ENCODE measurements around the gene GGT7. TPM values are rescaled to one million over a fixed set of nuclear protein-coding genes. Genes with fewer than 3 reads are reported as not detected.
"Not testable (repeated sequence)": the region's sequence is repeated elsewhere in the genome, so short reads cannot be mapped to it uniquely, and the experiment has no call there.

The GGT7 gene
- polyA plus RNA-seq, 4 donors = 18.2 to 36.5 (median 21.8) TPM

DNA sequence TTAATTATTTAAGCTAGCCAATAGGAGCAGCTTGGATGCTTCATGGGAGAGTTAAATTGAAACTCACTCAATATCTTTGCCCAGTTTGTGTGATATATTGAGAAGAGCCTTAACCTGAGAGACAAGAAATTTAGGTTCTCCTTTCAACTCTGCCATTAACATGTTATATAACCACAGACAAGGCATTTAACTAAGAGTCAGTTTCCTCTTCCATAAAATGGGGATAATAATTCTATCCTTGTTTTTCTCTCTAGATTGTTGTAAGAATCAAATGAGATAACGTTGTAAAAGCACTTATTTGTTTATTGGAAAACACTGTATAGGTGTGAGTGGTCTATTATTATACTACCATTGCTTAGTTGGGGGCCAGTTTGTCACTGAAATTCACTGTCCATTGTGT, 11.6 kb upstream of the GGT7 start:
- DNase-seq (ENCODE audit: low read depth in 4 of 4, low spot score in 3 of 4) = no peak

GRCh38 chr20:34883809-34884208, 11.2 kb upstream of the GGT7 start:
- DNase-seq (ENCODE audit: low read depth in 4 of 4, low spot score in 3 of 4) = no peak

DNA sequence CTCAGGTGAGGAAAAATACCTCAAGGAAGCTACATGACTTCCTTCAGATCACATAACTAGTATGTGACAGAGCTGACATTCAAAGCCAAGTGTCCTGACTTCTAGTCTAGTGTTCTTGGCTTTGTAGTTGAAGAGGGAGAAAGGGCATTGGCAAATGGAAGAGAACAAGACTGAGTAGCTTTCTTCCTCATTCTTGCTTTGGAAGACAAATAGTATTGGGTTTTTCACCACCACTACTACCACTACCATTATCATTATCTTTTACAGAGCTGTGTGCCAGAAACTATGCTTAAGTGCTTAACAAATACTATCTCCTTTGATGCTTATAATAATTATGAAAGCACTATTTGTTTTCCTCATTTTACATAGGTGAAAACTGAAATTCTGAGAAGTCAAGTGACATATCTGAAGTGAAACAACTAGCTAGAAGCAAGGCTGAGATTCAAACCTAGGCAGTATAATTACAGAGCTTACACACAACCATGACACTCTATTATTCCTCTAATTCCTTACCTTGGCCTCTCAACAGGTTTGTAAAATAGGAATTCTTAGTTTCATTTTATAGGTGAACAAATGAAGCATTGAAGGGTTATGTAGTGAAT, 10.5 kb upstream of the GGT7 start:
- no peak for DNase-seq (ENCODE audit: low read depth in 4 of 4, low spot score in 3 of 4)

DNA sequence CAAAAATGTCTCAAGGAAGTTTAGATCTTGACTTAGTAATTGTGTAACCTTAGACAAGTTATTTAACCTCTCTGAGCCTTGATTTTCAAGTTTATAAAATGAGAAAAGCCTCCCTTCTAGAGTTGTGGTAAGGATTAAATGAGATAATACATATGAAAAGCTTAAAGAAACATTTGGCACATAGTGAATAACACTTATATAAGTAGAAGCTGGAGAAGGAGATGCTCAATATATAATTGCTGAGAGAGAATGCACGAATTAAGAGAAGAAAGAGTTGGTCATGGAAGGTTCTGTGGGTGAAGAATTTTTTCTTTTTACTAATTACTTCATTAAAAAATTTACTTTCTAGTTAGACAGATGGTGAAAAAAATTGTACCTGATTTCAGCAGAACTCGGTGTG, 9.0 kb upstream of the GGT7 start:
- no peak for DNase-seq (ENCODE audit: low read depth in 4 of 4, low spot score in 3 of 4)

DNA sequence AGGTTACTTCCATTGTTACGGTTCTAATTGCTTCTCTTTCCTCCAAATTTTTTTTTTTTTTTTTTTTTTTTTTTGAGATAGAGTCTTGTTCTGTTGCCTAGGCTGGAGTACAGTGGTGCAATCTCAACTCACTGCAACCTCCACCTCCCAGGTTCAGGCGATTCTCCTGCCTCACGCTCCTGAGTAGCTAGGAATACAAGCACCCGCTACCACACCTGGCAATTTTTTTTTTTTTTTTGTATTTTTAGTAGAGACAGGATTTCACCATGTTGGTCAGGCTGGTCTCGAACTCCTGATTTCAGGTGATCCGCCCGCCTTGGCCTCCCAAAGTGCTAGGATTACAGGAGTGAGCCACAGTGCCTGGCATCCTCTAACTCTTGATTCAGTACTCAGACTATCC, 8.3 kb upstream of the GGT7 start:
- not testable (repeated sequence) for DNase-seq (ENCODE audit: low read depth in 4 of 4, low spot score in 3 of 4)

DNA sequence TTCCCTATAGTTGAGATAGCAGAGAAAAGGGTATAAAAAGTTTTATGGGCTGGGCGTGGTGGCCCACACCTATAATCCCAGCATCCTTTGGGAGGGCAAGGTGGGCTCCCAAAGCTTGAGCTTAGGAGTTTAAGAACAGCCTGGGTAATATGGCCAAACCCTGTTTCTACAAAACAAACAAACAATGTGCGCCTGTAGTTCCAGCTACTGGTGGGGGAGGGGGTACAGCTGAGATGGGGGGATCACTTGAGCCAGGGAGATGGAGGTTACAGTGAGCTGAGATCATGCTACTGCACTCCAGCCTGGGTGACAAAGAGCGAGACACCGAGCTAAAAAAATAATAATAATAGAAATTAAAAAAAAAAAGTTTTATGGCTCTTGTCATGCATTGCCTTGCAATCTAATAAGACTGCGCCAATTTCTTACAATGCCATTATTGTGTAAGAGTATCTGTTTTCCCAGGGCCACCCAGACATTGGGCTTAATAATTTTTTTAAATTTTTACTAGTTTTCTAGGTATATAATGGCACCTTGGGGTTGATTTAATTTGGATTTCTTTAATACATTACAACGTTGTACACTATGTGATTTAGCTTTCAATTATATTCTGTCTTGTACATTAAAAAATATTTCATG, 7.7 kb upstream of the GGT7 start:
- no peak for DNase-seq (ENCODE audit: low read depth in 4 of 4, low spot score in 3 of 4)

- peak; percentile 87 to 92 (median 88) for DNase-seq (ENCODE audit: low read depth in 4 of 4, low spot score in 3 of 4)
These were observed 4.0 kb upstream of the GGT7 start, which contains the start of gene ACSS2 for GRCh38 chr20:34876406-34877282. Gene ACSS2 (plus strand): TSS chr20:34876612. CDS start chr20:34876646, 34 bp downstream.

- DNase-seq (ENCODE audit: low read depth in 4 of 4, low spot score in 3 of 4) = no peak
These were observed 3.2 kb upstream of the GGT7 start for GRCh38 chr20:34875642-34876405.

- DNase-seq (ENCODE audit: low read depth in 4 of 4, low spot score in 3 of 4) = peak; percentile 47 to 63 (median 56)
These were observed 1.5 kb upstream of the GGT7 start for GRCh38 chr20:34874094-34874654.

- DNase-seq (ENCODE audit: low read depth in 4 of 4, low spot score in 3 of 4) = no peak
These were observed 982 bp upstream of the GGT7 start for GRCh38 chr20:34873583-34874093.

DNA sequence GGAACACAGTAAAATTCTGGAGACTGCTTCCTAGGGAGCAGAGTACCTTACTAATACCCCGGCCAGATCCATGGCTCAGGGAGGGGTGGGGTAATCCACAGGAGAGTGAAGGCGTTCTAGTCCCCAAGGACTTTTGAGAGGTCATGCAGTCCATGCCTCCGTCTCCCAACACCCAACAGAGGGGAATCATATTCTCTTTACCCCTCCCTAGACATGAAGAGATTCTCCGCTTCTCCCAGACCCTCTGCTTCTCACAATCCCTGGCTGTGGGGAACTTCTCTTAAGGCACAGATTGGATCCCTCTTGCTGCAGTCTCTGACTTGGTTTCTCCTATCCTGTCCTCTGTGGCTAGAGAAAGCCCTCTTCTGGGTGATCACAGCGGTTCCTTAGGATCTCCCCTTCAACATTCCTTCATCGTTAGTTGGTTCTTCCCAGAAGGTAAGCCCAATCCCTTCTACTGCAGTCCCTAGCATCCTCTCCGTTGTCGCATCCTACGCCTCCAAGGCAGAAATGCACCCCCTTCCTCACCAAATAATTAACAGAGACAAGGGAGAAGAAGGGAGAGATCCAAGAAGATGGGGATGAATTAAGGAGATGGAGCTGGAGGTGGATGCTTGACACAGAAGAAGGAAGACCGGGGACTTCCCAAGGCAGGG, 562 bp downstream of the GGT7 start:
- DNase-seq (ENCODE audit: low read depth in 4 of 4, low spot score in 3 of 4) = no peak

DNA sequence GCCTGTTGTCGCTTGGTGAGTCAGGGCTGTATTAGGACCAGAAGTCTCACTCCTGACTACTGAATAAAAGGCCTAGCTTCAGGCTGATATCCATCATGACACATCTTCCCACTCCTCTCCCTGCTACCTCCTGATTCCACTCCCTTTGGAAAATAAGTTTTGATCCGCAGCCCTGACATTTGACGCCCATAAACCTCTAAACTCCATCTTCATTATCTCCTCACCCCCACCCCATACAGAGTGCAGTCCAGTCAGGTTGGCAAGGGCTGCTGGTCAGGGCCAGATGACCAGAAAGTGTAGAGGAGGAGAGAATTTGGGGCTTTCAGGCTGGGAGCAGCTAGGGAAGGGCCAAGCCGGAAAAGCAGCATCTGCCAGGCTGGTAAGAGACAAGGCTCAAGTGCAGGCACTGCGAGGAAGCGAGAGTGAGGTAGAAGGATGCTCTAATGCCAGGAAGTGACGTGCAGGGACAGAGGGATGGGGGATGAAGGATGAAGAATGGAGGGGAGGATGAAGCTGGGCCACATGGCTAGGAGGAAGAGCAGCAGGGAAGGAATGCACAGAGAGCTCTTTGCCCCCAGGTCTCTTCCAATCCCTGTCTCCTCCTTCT, 1.2 kb downstream of the GGT7 start:
- DNase-seq (ENCODE audit: low read depth in 4 of 4, low spot score in 3 of 4) = no peak

DNA sequence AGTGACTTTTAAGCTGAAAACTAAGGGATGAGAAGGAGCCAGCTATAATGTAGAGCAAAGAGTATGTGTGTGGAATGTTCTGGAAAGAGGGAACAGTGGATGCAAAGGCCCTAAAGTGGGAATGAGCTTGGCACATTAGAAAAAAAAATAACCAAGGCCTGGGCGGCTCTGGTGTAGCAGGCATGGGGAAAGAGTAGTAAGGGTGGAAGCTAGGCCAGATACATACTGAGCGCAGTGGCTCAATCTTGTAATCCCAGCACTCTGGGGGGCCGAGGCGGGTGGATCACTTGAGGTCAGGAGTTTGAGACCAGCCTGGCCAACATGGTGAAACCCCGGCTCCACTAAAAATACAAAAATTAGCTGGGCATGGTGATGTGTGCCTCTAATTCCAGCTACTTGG, 8.4 kb downstream of the GGT7 start:
- no peak for DNase-seq (ENCODE audit: low read depth in 4 of 4, low spot score in 3 of 4)

DNA sequence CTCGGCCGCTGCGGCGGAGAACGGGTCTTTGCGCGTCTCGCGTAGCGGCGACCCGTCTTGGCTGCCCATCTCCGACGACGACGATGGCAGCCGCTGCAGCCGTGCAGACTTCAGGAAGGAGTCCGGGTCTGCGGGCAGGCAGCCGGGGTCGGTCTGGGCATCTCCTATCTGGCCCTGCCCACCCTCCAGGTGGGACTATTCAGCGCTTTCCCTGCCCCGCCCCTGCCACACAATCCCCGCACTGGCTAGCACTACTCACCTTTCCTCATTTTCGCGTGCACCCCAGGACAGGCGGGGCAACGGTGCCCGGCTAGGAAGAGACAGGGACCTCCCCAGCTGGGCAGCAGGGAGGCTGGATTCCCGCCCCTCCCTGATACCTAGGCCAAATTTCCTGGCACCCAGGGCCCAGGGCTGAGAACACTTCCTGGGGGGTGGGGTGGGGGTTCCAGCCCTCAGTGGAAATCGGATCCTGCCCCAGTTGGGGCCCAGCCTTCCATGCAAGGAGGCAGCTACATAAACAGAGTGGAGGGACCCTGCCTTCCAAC, 9.2 kb downstream of the GGT7 start:
- no peak for DNase-seq (ENCODE audit: low read depth in 4 of 4, low spot score in 3 of 4)

GRCh38 chr20:34862724-34863123, 9.9 kb downstream of the GGT7 start:
- no peak for DNase-seq (ENCODE audit: low read depth in 4 of 4, low spot score in 3 of 4)

- DNase-seq (ENCODE audit: low read depth in 4 of 4, low spot score in 3 of 4) = no peak
These were observed 11.1 kb downstream of the GGT7 start for GRCh38 chr20:34861386-34862084.

GRCh38 chr20:34859826-34860545, 12.7 kb downstream of the GGT7 start:
- no peak for DNase-seq (ENCODE audit: low read depth in 4 of 4, low spot score in 3 of 4)

GRCh38 chr20:34859367-34859766, 13.3 kb downstream of the GGT7 start:
- no peak for DNase-seq (ENCODE audit: low read depth in 4 of 4, low spot score in 3 of 4)

All from left renal pelvis (tissue), 4 donors.